Smooth muscle cell (in vitro differentiated cells): ENCODE results near the gene PXYLP1. TPM values are rescaled to one million over a fixed set of nuclear protein-coding genes. Genes with fewer than 3 reads are reported as not detected.

Experiments used
- DNase-seq: peaks from one replicate; lab custom pipeline; 2025; ENCODE audit not compliant: unreplicated experiment; lab: John Stamatoyannopoulos, UW
- H2AFZ ChIP-seq: fragments of 200-600 bp; sonication (generic); 2 replicates; pipeline ENCODE4 v1.6.0; 2016; ENCODE audit warnings: antibody characterized with exemption, low read depth, mild to moderate bottlenecking
- H3F3A ChIP-seq: fragments of 200-600 bp; sonication (generic); 2 replicates; pipeline ENCODE4 v1.6.0; 2017; ENCODE audit warnings: antibody characterized with exemption, low read depth
- H3K27ac ChIP-seq: fragments of 200-600 bp; sonication (generic); 2 replicates; pipeline ENCODE4 v1.5.1; 2016; ENCODE audit warnings: low read depth, mild to moderate bottlenecking
- H3K27me3 ChIP-seq: fragments of 200-600 bp; sonication (generic); 2 replicates; pipeline ENCODE4 v1.6.1; 2016; ENCODE audit warnings: low read depth, mild to moderate bottlenecking
- H3K36me3 ChIP-seq: fragments of 200-600 bp; sonication (generic); 2 replicates; pipeline ENCODE4 v1.5.1; 2016; ENCODE audit warnings: low read depth
- H3K4me1 ChIP-seq: fragments of 200-600 bp; sonication (generic); 2 replicates; pipeline ENCODE4 v1.5.1; 2016; ENCODE audit warnings: low read depth
- H3K4me2 ChIP-seq: fragments of 200-600 bp; sonication (generic); 2 replicates; pipeline ENCODE4 v1.6.0; 2016; ENCODE audit warnings: mild to moderate bottlenecking
- H3K4me3 ChIP-seq: fragments of 200-600 bp; sonication (generic); 2 replicates; pipeline ENCODE4 v1.5.1; 2016; ENCODE audit warnings: mild to moderate bottlenecking
- H3K79me2 ChIP-seq: fragments of 200-600 bp; sonication (generic); 2 replicates; pipeline ENCODE4 v1.6.0; 2016; ENCODE audit warnings: low read depth, mild to moderate bottlenecking
- H3K9ac ChIP-seq: fragments of 200-600 bp; sonication (generic); 2 replicates; pipeline ENCODE4 v1.6.0; 2016; ENCODE audit warnings: low read depth
- H3K9me3 ChIP-seq: fragments of 200-600 bp; sonication (generic); replicated peaks from 2 replicates; pipeline ENCODE4 v1.5.1; 2016; ENCODE audit warnings: low read depth
- H4K20me1 ChIP-seq: fragments of 200-600 bp; sonication (generic); 2 replicates; pipeline ENCODE4 v1.6.0; 2016; ENCODE audit warnings: low read depth
- CTCF ChIP-seq: fragments of 200-600 bp; sonication (generic); IDR thresholded peaks from 2 replicates; pipeline ENCODE4 v1.5.1; 2017; ENCODE audit warnings: borderline replicate concordance, mild to moderate bottlenecking, antibody characterized with exemption; ENCODE audit not compliant: insufficient read depth, poor library complexity, severe bottlenecking
- WGBS: methylation state at CpG from one replicate; pipeline ENCODE4 v1.1.7; 2016; ENCODE audit warnings: low lambda C conversion rate; 5-methylcytosine and 5-hydroxymethylcytosine counted together
- polyA plus RNA-seq: library from polyadenylated mRNA; unstranded; fragments of >200 nt; fragmentation: Nextera tagmentation; extraction: Ambion mirVana; gene quantifications from 2 replicates; pipeline ENCODE4 v1.2.1, GENCODE V29; 2016
- total RNA-seq: library from RNA; depleted of rRNA; stranded (reverse); fragments of >200 nt; gene quantifications from 2 replicates; pipeline ENCODE4 v1.2.3, GENCODE V29; 2014

PXYLP1 gene
- total and polyA plus RNA-seq, 2 experiments from 2014 or later = 3.3 to 5.6 TPM

- WGBS = 91% methylated on average over 13 of the region's 13 CpGs
Observed at GRCh38 chr3:141266797-141267555, 35.4 kb downstream of the PXYLP1 start.

GRCh38 chr3:141267629-141268028 lies 36.0 kb downstream of the PXYLP1 start:
- Histone ChIP-seq H3K27ac (no peak overlapping the region), H3K9me3 (no peaks in the 10 kb centered on the region), H3K79me2 (no peaks in the 10 kb centered on the region), H3K4me2 (no peak overlapping the region), H3K4me1 (no peaks in the 10 kb centered on the region), H3K4me3 (no peak overlapping the region), H3F3A (no peaks in the 10 kb centered on the region), H3K36me3 (no peaks in the 10 kb centered on the region), H4K20me1 (no peaks in the 10 kb centered on the region), H2AFZ (no peak overlapping the region), H3K9ac (no peak overlapping the region), H3K27me3 (no peaks in the 10 kb centered on the region)
- TF ChIP-seq CTCF = no peak
- DNase-seq = no peak

More at GRCh38 chr3:141266797-141267555, 35.4 kb downstream of the PXYLP1 start:
- Histone ChIP-seq H3K9me3 (no peaks in the 10 kb centered on the region), H3K27ac (no peak overlapping the region), H3K9ac (no peak overlapping the region), H3K79me2 (no peaks in the 10 kb centered on the region), H3K4me3 (no peak overlapping the region), H4K20me1 (no peaks in the 10 kb centered on the region), H3K27me3 (no peaks in the 10 kb centered on the region), H3F3A (no peaks in the 10 kb centered on the region), H2AFZ (no peak overlapping the region), H3K4me1 (no peaks in the 10 kb centered on the region), H3K4me2 (no peak overlapping the region), H3K36me3 (no peaks in the 10 kb centered on the region)
- DNase-seq = no peak
- no peak for TF ChIP-seq CTCF

GRCh38 chr3:141268306-141268705 lies 36.7 kb downstream of the PXYLP1 start:
- 74% methylated on average over 7 of the region's 7 CpGs for WGBS
- Histone ChIP-seq H3K27ac (no peak overlapping the region), H4K20me1 (no peaks in the 10 kb centered on the region), H3K9me3 (no peaks in the 10 kb centered on the region), H2AFZ (no peak overlapping the region), H3K4me2 (no peak overlapping the region), H3K79me2 (no peaks in the 10 kb centered on the region), H3F3A (no peaks in the 10 kb centered on the region), H3K9ac (no peak overlapping the region), H3K27me3 (no peaks in the 10 kb centered on the region), H3K4me3 (no peak overlapping the region), H3K4me1 (no peaks in the 10 kb centered on the region), H3K36me3 (no peaks in the 10 kb centered on the region)
- DNase-seq = no peak
- TF ChIP-seq CTCF = no peak

GRCh38 chr3:141268791-141269190 lies 37.2 kb downstream of the PXYLP1 start:
- Histone ChIP-seq H4K20me1 (no peaks in the 10 kb centered on the region), H3K4me3 (no peak overlapping the region), H3K27me3 (no peaks in the 10 kb centered on the region), H3K4me2 (no peak overlapping the region), H3K9me3 (no peaks in the 10 kb centered on the region), H3F3A (no peaks in the 10 kb centered on the region), H3K79me2 (no peaks in the 10 kb centered on the region), H2AFZ (no peak overlapping the region), H3K9ac (no peak overlapping the region), H3K36me3 (no peaks in the 10 kb centered on the region), H3K27ac (no peak overlapping the region), H3K4me1 (no peaks in the 10 kb centered on the region)
- no peak for DNase-seq
- 95% methylated on average over 4 of the region's 4 CpGs for WGBS
- TF ChIP-seq CTCF = no peak
